HCT116 (cell line): ENCODE results near the gene SYDE2. TPM values are rescaled to one million over a fixed set of nuclear protein-coding genes. Genes with fewer than 3 reads are reported as not detected.
A peak's percentile ranks its signal among the peaks of the same experiment; 100 is the strongest.

ENCODE experiments used
- ATAC-seq: fragments of 200-7000 bp; cut with Tn5 transposase; 2 replicates; pipeline ENCODE4 v1.9.1; 2020; ENCODE audit warnings: mild to moderate bottlenecking, moderate library complexity
- BruUV-seq: library from RNA; stranded (reverse); fragments of 400-500 nt; replicated peaks from 2 replicates; lab custom pipeline; 2021; lab: Mats Ljungman, UMichigan
- CTCF ChIA-PET: fragments of 300-600 bp; sonication (Branson Sonifier 250); formaldehyde crosslinking; loops from one replicate; lab custom pipeline; 2021; ENCODE audit warnings: antibody characterized with exemption; lab: Charles Lee
- POLR2A ChIA-PET: fragments of 300-600, 350-600 bp; sonication (Branson Sonifier 250); formaldehyde crosslinking; loops from one replicate; lab custom pipeline; 2021; ENCODE audit warnings: antibody characterized with exemption; lab: Charles Lee
- RAD21 ChIA-PET, 2 experiments: fragments of 300-600 bp; sonication (Branson Sonifier 250); formaldehyde crosslinking; loops; one replicate each; lab custom pipeline; 2023; ENCODE audit warnings: low total read pairs in 2 of 2; ENCODE audit not compliant: uncharacterized antibody in 2 of 2, unreplicated experiment in 2 of 2, low non-redundant PET in 1 of 2; lab: Charles Lee
- DNase-seq: peaks from one replicate; pipeline ENCODE4 v3.0.0-alpha.2; 2010; ENCODE audit warnings: low read depth, low spot score
- H2AFZ ChIP-seq: fragments of 200-600 bp; shearing (Covaris generic), sonication (generic); 2 replicates; pipeline ENCODE4 v1.6.1; 2017; ENCODE audit warnings: low read depth, mixed run types, mixed read lengths, antibody characterized with exemption, low read length; ENCODE audit not compliant: poor library complexity, severe bottlenecking
- H3K27ac ChIP-seq: 2 replicates; pipeline ENCODE4 v1.5.1; 2012; ENCODE audit warnings: low read depth, low read length
- H3K27me3 ChIP-seq: fragments of 200-600 bp; sonication (generic); 2 replicates; pipeline ENCODE4 v1.6.1; 2016; ENCODE audit warnings: mixed run types, low read length, mixed read lengths; ENCODE audit not compliant: insufficient read depth
- H3K36me3 ChIP-seq, 2 experiments: fragments of 200-500 bp in 1 of 2; fragments of 200-600 bp in 1 of 2; sonication (Bioruptor generic) in 1 of 2; sonication (generic) in 1 of 2; 2 replicates each; pipeline versions ENCODE4 v1.5.1 to v1.6.1; 2014 to 2016; ENCODE audit warnings: low read length in 2 of 2, inconsistent platforms in 1 of 2, mixed read lengths in 1 of 2, mixed run types in 1 of 2; ENCODE audit not compliant: insufficient read depth in 2 of 2, control insufficient read depth in 1 of 2
- H3K4me1 ChIP-seq, 2 experiments: fragments of 200-600 bp in 1 of 2; sonication (generic) in 1 of 2; 2 replicates each; pipeline versions ENCODE4 v1.5.1 to v1.6.1; 2012 to 2017; ENCODE audit warnings: low read length in 2 of 2, inconsistent platforms in 1 of 2, mild to moderate bottlenecking in 1 of 2, mixed read lengths in 1 of 2, mixed run types in 1 of 2, moderate library complexity in 1 of 2; ENCODE audit not compliant: insufficient read depth in 2 of 2, control insufficient read depth in 1 of 2
- H3K4me2 ChIP-seq: fragments of 200-600 bp; sonication (generic); 2 replicates; pipeline ENCODE4 v1.6.1; 2017; ENCODE audit warnings: mixed run types, low read length, mixed read lengths
- H3K4me3 ChIP-seq, 2 experiments: fragments of 200-600 bp in 1 of 2; sonication (generic) in 1 of 2; replicated peaks in 1 of 2; 2 replicates each; pipeline ENCODE4 v1.5.1; 2011 to 2016; ENCODE audit warnings: low read length in 2 of 2, control low read depth in 1 of 2, low read depth in 1 of 2, mild to moderate bottlenecking in 1 of 2, mixed read lengths in 1 of 2, mixed run types in 1 of 2
- H3K79me2 ChIP-seq: fragments of 200-600 bp; sonication (generic); 2 replicates; pipeline ENCODE4 v1.6.1; 2017; ENCODE audit warnings: mild to moderate bottlenecking, mixed run types, low read length, moderate library complexity, mixed read lengths; ENCODE audit not compliant: insufficient read depth
- H3K9ac ChIP-seq: fragments of 200-600 bp; sonication (generic); 2 replicates; pipeline ENCODE4 v1.6.1; 2016; ENCODE audit warnings: low read length, mixed read lengths
- H3K9me2 ChIP-seq: fragments of 200-600 bp; sonication (generic), shearing (Covaris generic); 2 replicates; pipeline ENCODE4 v1.6.1; 2017; ENCODE audit warnings: mixed run types, mild to moderate bottlenecking, moderate library complexity; ENCODE audit not compliant: insufficient read depth
- H3K9me3 ChIP-seq, 2 experiments: fragments of 200-500 bp in 1 of 2; fragments of 200-600 bp in 1 of 2; sonication (Bioruptor generic) in 1 of 2; sonication (generic) in 1 of 2; 2 replicates each; pipeline ENCODE4 v1.6.1; 2014 to 2017; ENCODE audit warnings: low read length in 2 of 2, mixed read lengths in 2 of 2, inconsistent platforms in 1 of 2, low read depth in 1 of 2, mild to moderate bottlenecking in 1 of 2, mixed run types in 1 of 2, moderate library complexity in 1 of 2; ENCODE audit not compliant: control insufficient read depth in 1 of 2, insufficient read depth in 1 of 2
- H4K20me1 ChIP-seq: fragments of 200-600 bp; sonication (generic), shearing (Covaris generic); 2 replicates; pipeline ENCODE4 v1.6.1; 2017; ENCODE audit warnings: mixed run types, mild to moderate bottlenecking, moderate library complexity; ENCODE audit not compliant: insufficient read depth
- CEBPB ChIP-seq: IDR thresholded peaks from 2 replicates; pipeline ENCODE4 v1.6.1; 2012; ENCODE audit warnings: low read depth
- ELF1 ChIP-seq: IDR thresholded peaks from 2 replicates; pipeline ENCODE4 v1.6.1; 2012; ENCODE audit warnings: low read depth, borderline replicate concordance
- EZH2 ChIP-seq: fragments of 200-600 bp; sonication (generic); IDR thresholded peaks from 2 replicates; pipeline ENCODE4 v1.6.1; 2017; ENCODE audit warnings: antibody characterized with exemption, mixed run types
- FOSL1 ChIP-seq: IDR thresholded peaks from 2 replicates; pipeline ENCODE4 v1.6.1; 2012; ENCODE audit warnings: low read depth
- JUND ChIP-seq: IDR thresholded peaks from 2 replicates; pipeline ENCODE4 v1.6.1; 2012
- MAX ChIP-seq: IDR thresholded peaks from 2 replicates; pipeline ENCODE4 v1.6.1; 2012
- POLR2AphosphoS5 ChIP-seq: IDR thresholded peaks from 2 replicates; pipeline ENCODE4 v1.6.1; 2011; ENCODE audit warnings: mild to moderate bottlenecking, low read depth, low read length, moderate library complexity
- RAD21 ChIP-seq: IDR thresholded peaks from 2 replicates; pipeline ENCODE4 v1.6.1; 2012; ENCODE audit warnings: low read depth, mild to moderate bottlenecking
- REST ChIP-seq: IDR thresholded peaks from 2 replicates; pipeline ENCODE4 v1.6.1; 2012; ENCODE audit warnings: low read depth
- SIN3A ChIP-seq: IDR thresholded peaks from 2 replicates; pipeline ENCODE4 v1.6.1; 2012; ENCODE audit warnings: low read depth
- SP1 ChIP-seq: IDR thresholded peaks from 2 replicates; pipeline ENCODE4 v1.6.1; 2012; ENCODE audit warnings: low read depth
- TCF7L2 ChIP-seq: IDR thresholded peaks from 2 replicates; pipeline ENCODE4 v1.7.0; 2011; ENCODE audit warnings: borderline replicate concordance, inconsistent platforms; ENCODE audit not compliant: insufficient read depth, insufficient read length; ENCODE audit errors: extremely low read depth
- YY1 ChIP-seq: IDR thresholded peaks from 2 replicates; pipeline ENCODE4 v1.6.1; 2011; ENCODE audit warnings: low read length, low read depth, moderate library complexity, mild to moderate bottlenecking; ENCODE audit not compliant: insufficient replicate concordance; ENCODE audit errors: extremely low read depth
- ZBTB33 ChIP-seq: IDR thresholded peaks from 2 replicates; pipeline ENCODE4 v1.6.1; 2011; ENCODE audit warnings: mild to moderate bottlenecking, low read length, moderate library complexity; ENCODE audit not compliant: insufficient replicate concordance; ENCODE audit errors: extremely low read depth
- ZNF274 ChIP-seq: fragments of 200-500 bp; sonication (Bioruptor generic); IDR thresholded peaks from 2 replicates; pipeline ENCODE4 v1.6.1; 2014; ENCODE audit warnings: mild to moderate bottlenecking, low read depth, low read length, inconsistent platforms
- intact Hi-C: fragments of 100-400 bp; cut with micrococcal nuclease; formaldehyde crosslinking; loops from 2 replicates; pipeline ENCODE4 v1.10.0; 2022
- total RNA-seq: library from RNA; stranded (reverse); gene quantifications from one replicate; pipeline ENCODE4 v1.2.1, GENCODE V29; 2021; ENCODE audit not compliant: unreplicated experiment
- TF ChIP-seq, protein P1 (sequence below), 3 experiments: fragments of 200-600 bp in 1 of 3; sonication (generic) in 1 of 3; IDR thresholded peaks in 2 of 3; conservative IDR thresholded peaks in 1 of 3; 2 replicates each; pipeline ENCODE4 v1.5.1; 2012 to 2017; ENCODE audit warnings: low read depth in 2 of 3, low read length in 2 of 3, antibody characterized with exemption in 1 of 3, borderline replicate concordance in 1 of 3, control low read depth in 1 of 3, mild to moderate bottlenecking in 1 of 3, mixed read lengths in 1 of 3, mixed run types in 1 of 3, moderate library complexity in 1 of 3; ENCODE audit not compliant: insufficient read depth in 1 of 3
- TF ChIP-seq, protein P2 (sequence below): IDR thresholded peaks from 2 replicates; pipeline ENCODE4 v1.6.1; 2012

Gene SYDE2
- total RNA-seq, 1 experiment from 2014 or later: 5.3 TPM

GRCh38 chr1:85228972-85229371 lies 28.2 kb upstream of the SYDE2 start:
- RAD21 ChIA-PET: interaction anchor here in 1 of 2 experiments (0.7 kb wide), 1 partner anchor 29 kb away, joined by 4 read pairs; no protein-coding TSS in a partner anchor
- Histone ChIP-seq H3K4me3 (no peak overlapping the region), H3K4me1 (peaks cover 30 to 31% of the 10 kb centered on the region in 2 experiments), H3K27me3 (no peaks in the 10 kb centered on the region), H3K9me3 (no peaks in the 10 kb centered on the region), H3K9ac (no peak overlapping the region), H3K4me2 (no peak overlapping the region), H3K79me2 (no peaks in the 10 kb centered on the region), H3K9me2 (no peaks in the 10 kb centered on the region)
- POLR2A ChIA-PET: interaction anchor here (1.2 to 2.5 kb wide), 2 partner anchors 11 kb away, joined by 3 to 11 read pairs; no protein-coding TSS in a partner anchor
- intact Hi-C loops: no loop called here
- no peak for DNase-seq
- TF ChIP-seq FOSL1: no peak
- no peak for TF ChIP-seq ZBTB33
- TF ChIP-seq ZNF274: no peak
- no peak for TF ChIP-seq JUND
- TF ChIP-seq ELF1: no peak
- no peak for TF ChIP-seq MAX
- TF ChIP-seq RAD21: no peak
- TF ChIP-seq, protein P1, sequence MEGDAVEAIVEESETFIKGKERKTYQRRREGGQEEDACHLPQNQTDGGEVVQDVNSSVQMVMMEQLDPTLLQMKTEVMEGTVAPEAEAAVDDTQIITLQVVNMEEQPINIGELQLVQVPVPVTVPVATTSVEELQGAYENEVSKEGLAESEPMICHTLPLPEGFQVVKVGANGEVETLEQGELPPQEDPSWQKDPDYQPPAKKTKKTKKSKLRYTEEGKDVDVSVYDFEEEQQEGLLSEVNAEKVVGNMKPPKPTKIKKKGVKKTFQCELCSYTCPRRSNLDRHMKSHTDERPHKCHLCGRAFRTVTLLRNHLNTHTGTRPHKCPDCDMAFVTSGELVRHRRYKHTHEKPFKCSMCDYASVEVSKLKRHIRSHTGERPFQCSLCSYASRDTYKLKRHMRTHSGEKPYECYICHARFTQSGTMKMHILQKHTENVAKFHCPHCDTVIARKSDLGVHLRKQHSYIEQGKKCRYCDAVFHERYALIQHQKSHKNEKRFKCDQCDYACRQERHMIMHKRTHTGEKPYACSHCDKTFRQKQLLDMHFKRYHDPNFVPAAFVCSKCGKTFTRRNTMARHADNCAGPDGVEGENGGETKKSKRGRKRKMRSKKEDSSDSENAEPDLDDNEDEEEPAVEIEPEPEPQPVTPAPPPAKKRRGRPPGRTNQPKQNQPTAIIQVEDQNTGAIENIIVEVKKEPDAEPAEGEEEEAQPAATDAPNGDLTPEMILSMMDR (IDR thresholded peaks at IDR 0.05 in 2 of 3, conservative IDR thresholded peaks at IDR 0.05 in 1 of 3; ENCODE audit: borderline replicate concordance in 1 of 3, insufficient read depth in 1 of 3, low read depth in 2 of 3, low read length in 2 of 3): no peak
- no peak for TF ChIP-seq EZH2
- no peak for TF ChIP-seq REST
- TF ChIP-seq TCF7L2: no peak
- no peak for TF ChIP-seq SP1
- no peak for TF ChIP-seq CEBPB
- TF ChIP-seq POLR2AphosphoS5: no peak
- TF ChIP-seq, protein P2, sequence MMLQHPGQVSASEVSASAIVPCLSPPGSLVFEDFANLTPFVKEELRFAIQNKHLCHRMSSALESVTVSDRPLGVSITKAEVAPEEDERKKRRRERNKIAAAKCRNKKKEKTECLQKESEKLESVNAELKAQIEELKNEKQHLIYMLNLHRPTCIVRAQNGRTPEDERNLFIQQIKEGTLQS: no peak
- TF ChIP-seq YY1: no peak
- no peak for TF ChIP-seq SIN3A
- TF ChIP-seq, all 23 proteins: peak for 0
- H4K20me1 ChIP-seq: no peaks in the 10 kb centered on the region
- H3K27ac ChIP-seq: no peak overlapping the region
- CTCF ChIA-PET: interaction anchor here (1.8 to 2.9 kb wide), 3 partner anchors 26 to 284 kb away, joined by 5 to 29 read pairs (median 14); no protein-coding TSS in a partner anchor
- ATAC-seq: no peak
- no peaks in the 10 kb centered on the region for H3K36me3 ChIP-seq
- BruUV-seq: no TSS peak
- peak overlapping the region; percentile 93 for H2AFZ ChIP-seq
